ENCODE data around the gene UBE3A. TPM values are rescaled to one million over a fixed set of nuclear protein-coding genes. Genes with fewer than 3 reads are reported as not detected.
"Not testable (repeated sequence)": the region's sequence is repeated elsewhere in the genome, so short reads cannot be mapped to it uniquely, and the experiment has no call there.

UBE3A gene
- total and polyA plus RNA-seq, 2 donors (not counting 1 experiment from before 2014, with no cell fraction given): 13.4 to 135 TPM

GRCh38 chr15:25454771-25455170 lies 15.9 kb upstream of the UBE3A start:
- no peak for TF ChIP-seq EZH2 (IDR thresholded peaks at IDR 0.05; ENCODE audit: borderline replicate concordance, insufficient read depth, low read depth, low read length, poor library complexity, severe bottlenecking)
- TF ChIP-seq CTCF (IDR thresholded peaks at IDR 0.05): no peak
- POLR2A ChIA-PET: no interaction called here
- no peak overlapping the region for H3K27ac ChIP-seq (ENCODE audit: low read length in 2 of 2)
- no peaks in the 10 kb centered on the region for H3K79me2 ChIP-seq (ENCODE audit: control insufficient read depth, insufficient read depth, low read length)
- no peaks in the 10 kb centered on the region for H3K4me1 ChIP-seq (ENCODE audit: control insufficient read depth in 2 of 2, insufficient read depth in 2 of 2, low read length in 2 of 2)
- no CpG with 5 or more reads among the region's 2 CpGs for WGBS (ENCODE audit: insufficient coverage)
- CTCF ChIA-PET: no interaction called here
- H2AFZ ChIP-seq (ENCODE audit: insufficient read depth, low read depth, low read length, poor library complexity, severe bottlenecking): no peak overlapping the region
- H3K9me3 ChIP-seq (ENCODE audit: control extremely low read depth in 1 of 3, control insufficient read depth in 2 of 3, insufficient read depth in 1 of 3, low read length in 2 of 3): peaks cover 0 to 13% (median 5%) of the 10 kb centered on the region in 3 donors
- H3K4me2 ChIP-seq (replicated peaks; ENCODE audit: low read depth, low read length, poor library complexity, severe bottlenecking): no peak overlapping the region
- H3K4me3 ChIP-seq (ENCODE audit: control extremely low read depth in 1 of 5, extremely low read depth in 1 of 5, insufficient read depth in 1 of 5, low read depth in 2 of 5, low read length in 4 of 5): no peak overlapping the region
- no peak overlapping the region for H3K9ac ChIP-seq (ENCODE audit: low read length)
- no peak for ATAC-seq (ENCODE audit: low read depth)
- H3K4me3 Mint-ChIP-seq: no peak overlapping the region
- no peaks in the 10 kb centered on the region for H3K27me3 Mint-ChIP-seq
- peaks cover 2% of the 10 kb centered on the region for H3K9me3 Mint-ChIP-seq (ENCODE audit: insufficient read depth)
- H3K4me1 Mint-ChIP-seq: no peaks in the 10 kb centered on the region
- no peak for DNase-seq
- intact Hi-C loops (cut with micrococcal nuclease): no loop called here
- H3K36me3 ChIP-seq (replicated peaks in 1 of 2; ENCODE audit: control extremely low read depth in 1 of 2, control insufficient read depth in 1 of 2, extremely low read depth in 1 of 2, insufficient read depth in 2 of 2, low read length in 1 of 2): no peaks in the 10 kb centered on the region
- no peaks in the 10 kb centered on the region for H3K27me3 ChIP-seq (replicated peaks in 1 of 4; ENCODE audit: control extremely low read depth in 1 of 4, control insufficient read depth in 3 of 4, insufficient read depth in 4 of 4, low read length in 3 of 4)
- H4K20me1 ChIP-seq (ENCODE audit: control insufficient read depth, insufficient read depth, low read length, poor library complexity, severe bottlenecking): no peaks in the 10 kb centered on the region
- no peak overlapping the region for H3K27ac Mint-ChIP-seq

GRCh38 chr15:25453246-25453645 lies 14.4 kb upstream of the UBE3A start:
- H3K27me3 ChIP-seq (replicated peaks in 1 of 4; ENCODE audit: control extremely low read depth in 1 of 4, control insufficient read depth in 3 of 4, insufficient read depth in 4 of 4, low read length in 3 of 4); DNase-seq; H3K4me1 ChIP-seq (ENCODE audit: control insufficient read depth in 2 of 2, insufficient read depth in 2 of 2, low read length in 2 of 2); H3K79me2 ChIP-seq (ENCODE audit: control insufficient read depth, insufficient read depth, low read length); CTCF ChIA-PET; H3K27me3 Mint-ChIP-seq; H2AFZ ChIP-seq (ENCODE audit: insufficient read depth, low read depth, low read length, poor library complexity, severe bottlenecking); H3K9me3 Mint-ChIP-seq (ENCODE audit: insufficient read depth); H3K4me3 ChIP-seq (ENCODE audit: control extremely low read depth in 1 of 5, extremely low read depth in 1 of 5, insufficient read depth in 1 of 5, low read depth in 2 of 5, low read length in 4 of 5); ATAC-seq (ENCODE audit: low read depth); H3K27ac Mint-ChIP-seq; H4K20me1 ChIP-seq (ENCODE audit: control insufficient read depth, insufficient read depth, low read length, poor library complexity, severe bottlenecking); H3K4me3 Mint-ChIP-seq; H3K36me3 ChIP-seq (replicated peaks in 1 of 2; ENCODE audit: control extremely low read depth in 1 of 2, control insufficient read depth in 1 of 2, extremely low read depth in 1 of 2, insufficient read depth in 2 of 2, low read length in 1 of 2); H3K4me2 ChIP-seq (replicated peaks; ENCODE audit: low read depth, low read length, poor library complexity, severe bottlenecking); intact Hi-C loops (cut with micrococcal nuclease); H3K27ac ChIP-seq (ENCODE audit: low read length in 2 of 2); POLR2A ChIA-PET; H3K9ac ChIP-seq (ENCODE audit: low read length); H3K4me1 Mint-ChIP-seq: not testable (repeated sequence)
- peaks cover 0 to 13% (median 5%) of the 10 kb centered on the region in 3 donors for H3K9me3 ChIP-seq (ENCODE audit: control extremely low read depth in 1 of 3, control insufficient read depth in 2 of 3, insufficient read depth in 1 of 3, low read length in 2 of 3)
- 96% methylated on average over 3 of the region's 5 CpGs for WGBS (ENCODE audit: insufficient coverage)
